HL-60 (cell line): ENCODE data around the gene SLC9A3.

Experiments used
- POLR2AphosphoS5 ChIP-seq: IDR thresholded peaks from 2 replicates; pipeline ENCODE4 v1.6.1; 2012; ENCODE audit warnings: low read depth
- TF ChIP-seq, protein P1 (sequence below): IDR thresholded peaks from one replicate; pipeline ENCODE4 v1.5.1; 2011; ENCODE audit warnings: low read length, control low read depth, inconsistent platforms; ENCODE audit not compliant: insufficient read depth
- TF ChIP-seq, protein P2 (sequence below): IDR thresholded peaks from 2 replicates; pipeline ENCODE4 v1.6.1; 2012; ENCODE audit warnings: low read depth; ENCODE audit not compliant: insufficient replicate concordance

DNA sequence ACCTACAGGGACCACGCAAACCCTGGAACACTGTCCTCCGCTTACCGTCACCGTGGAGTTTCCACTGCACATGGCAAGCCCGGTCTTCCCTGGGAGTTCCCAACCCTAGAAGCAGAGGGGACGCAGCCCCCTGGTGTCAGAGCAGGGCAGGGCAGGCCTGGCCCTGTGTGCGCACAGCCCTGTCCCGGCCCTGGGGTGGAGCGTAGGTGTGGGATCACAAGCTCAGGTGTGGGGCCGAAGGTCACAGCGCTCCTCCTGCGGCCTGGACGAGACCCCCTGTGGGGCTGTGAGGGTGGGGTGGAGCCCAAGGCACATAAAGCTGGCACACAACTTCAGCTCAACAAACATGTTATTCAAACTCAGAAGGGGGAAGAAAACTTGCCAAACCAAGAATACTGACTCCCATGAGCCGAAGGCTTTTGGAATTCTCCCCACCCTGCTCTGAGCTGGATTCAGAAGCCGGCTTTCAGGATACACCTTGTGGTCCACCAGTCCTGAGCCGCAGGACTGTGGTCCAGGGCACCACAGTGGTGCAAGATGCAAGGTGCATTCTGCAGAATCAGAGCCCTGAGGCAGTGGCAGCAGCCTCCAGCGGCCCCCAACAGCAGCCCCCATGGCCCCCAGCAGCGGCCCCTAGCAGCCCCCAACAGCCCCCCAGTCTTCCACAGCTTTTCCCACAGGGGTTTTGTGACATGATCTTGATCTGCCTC lies 93.1 kb downstream of the SLC9A3 start:
- TF ChIP-seq, protein P1, sequence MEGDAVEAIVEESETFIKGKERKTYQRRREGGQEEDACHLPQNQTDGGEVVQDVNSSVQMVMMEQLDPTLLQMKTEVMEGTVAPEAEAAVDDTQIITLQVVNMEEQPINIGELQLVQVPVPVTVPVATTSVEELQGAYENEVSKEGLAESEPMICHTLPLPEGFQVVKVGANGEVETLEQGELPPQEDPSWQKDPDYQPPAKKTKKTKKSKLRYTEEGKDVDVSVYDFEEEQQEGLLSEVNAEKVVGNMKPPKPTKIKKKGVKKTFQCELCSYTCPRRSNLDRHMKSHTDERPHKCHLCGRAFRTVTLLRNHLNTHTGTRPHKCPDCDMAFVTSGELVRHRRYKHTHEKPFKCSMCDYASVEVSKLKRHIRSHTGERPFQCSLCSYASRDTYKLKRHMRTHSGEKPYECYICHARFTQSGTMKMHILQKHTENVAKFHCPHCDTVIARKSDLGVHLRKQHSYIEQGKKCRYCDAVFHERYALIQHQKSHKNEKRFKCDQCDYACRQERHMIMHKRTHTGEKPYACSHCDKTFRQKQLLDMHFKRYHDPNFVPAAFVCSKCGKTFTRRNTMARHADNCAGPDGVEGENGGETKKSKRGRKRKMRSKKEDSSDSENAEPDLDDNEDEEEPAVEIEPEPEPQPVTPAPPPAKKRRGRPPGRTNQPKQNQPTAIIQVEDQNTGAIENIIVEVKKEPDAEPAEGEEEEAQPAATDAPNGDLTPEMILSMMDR = peak; percentile 47
- TF ChIP-seq POLR2AphosphoS5 = 0 out of 2 replicates have a peak, but pooled peaks have one; percentile 29
- TF ChIP-seq, protein P2, sequence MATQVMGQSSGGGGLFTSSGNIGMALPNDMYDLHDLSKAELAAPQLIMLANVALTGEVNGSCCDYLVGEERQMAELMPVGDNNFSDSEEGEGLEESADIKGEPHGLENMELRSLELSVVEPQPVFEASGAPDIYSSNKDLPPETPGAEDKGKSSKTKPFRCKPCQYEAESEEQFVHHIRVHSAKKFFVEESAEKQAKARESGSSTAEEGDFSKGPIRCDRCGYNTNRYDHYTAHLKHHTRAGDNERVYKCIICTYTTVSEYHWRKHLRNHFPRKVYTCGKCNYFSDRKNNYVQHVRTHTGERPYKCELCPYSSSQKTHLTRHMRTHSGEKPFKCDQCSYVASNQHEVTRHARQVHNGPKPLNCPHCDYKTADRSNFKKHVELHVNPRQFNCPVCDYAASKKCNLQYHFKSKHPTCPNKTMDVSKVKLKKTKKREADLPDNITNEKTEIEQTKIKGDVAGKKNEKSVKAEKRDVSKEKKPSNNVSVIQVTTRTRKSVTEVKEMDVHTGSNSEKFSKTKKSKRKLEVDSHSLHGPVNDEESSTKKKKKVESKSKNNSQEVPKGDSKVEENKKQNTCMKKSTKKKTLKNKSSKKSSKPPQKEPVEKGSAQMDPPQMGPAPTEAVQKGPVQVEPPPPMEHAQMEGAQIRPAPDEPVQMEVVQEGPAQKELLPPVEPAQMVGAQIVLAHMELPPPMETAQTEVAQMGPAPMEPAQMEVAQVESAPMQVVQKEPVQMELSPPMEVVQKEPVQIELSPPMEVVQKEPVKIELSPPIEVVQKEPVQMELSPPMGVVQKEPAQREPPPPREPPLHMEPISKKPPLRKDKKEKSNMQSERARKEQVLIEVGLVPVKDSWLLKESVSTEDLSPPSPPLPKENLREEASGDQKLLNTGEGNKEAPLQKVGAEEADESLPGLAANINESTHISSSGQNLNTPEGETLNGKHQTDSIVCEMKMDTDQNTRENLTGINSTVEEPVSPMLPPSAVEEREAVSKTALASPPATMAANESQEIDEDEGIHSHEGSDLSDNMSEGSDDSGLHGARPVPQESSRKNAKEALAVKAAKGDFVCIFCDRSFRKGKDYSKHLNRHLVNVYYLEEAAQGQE = no peak
